ENCODE results near the gene ZNF761.
A peak's percentile ranks its signal among the peaks of the same experiment; 100 is the strongest.
"Not testable (repeated sequence)": the region's sequence is repeated elsewhere in the genome, so short reads cannot be mapped to it uniquely, and the experiment has no call there.

The ZNF761 gene

DNA sequence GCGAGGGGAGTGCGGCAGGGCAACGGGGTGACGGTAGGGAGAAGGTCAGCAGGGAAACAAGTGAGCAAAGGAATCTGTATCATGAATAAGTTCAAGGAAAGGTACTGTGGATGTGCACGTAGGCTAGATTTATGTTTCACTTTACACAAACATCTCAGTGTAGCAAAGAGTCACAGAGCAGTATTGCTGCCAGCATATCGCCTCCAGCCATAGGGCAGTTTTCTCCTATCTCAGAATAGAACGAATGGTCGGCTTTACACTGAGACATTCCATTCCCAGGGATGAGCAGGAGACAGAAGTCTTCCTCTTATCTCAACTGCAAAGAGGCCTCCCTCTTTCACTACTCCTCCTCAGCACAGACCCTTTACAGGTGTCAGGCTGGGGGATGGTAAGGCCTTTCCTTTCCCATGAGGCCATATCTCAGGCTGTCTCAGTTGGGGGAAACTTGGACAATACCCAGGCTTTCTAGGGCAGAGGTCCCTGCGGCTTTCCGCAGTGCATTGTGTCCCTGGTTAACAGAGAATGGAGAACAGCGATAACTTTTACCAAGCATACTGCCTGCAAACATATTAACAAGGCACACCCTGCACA is 28.4 kb downstream of the ZNF761 start:
- DNase-seq = not testable (repeated sequence)

GRCh38 chr19:53461866-53462265 is 30.1 kb downstream of the ZNF761 start:
- no peak for DNase-seq

- DNase-seq = peak; percentile 22
These were observed 31.1 kb downstream of the ZNF761 start for GRCh38 chr19:53462861-53463260.

DNA sequence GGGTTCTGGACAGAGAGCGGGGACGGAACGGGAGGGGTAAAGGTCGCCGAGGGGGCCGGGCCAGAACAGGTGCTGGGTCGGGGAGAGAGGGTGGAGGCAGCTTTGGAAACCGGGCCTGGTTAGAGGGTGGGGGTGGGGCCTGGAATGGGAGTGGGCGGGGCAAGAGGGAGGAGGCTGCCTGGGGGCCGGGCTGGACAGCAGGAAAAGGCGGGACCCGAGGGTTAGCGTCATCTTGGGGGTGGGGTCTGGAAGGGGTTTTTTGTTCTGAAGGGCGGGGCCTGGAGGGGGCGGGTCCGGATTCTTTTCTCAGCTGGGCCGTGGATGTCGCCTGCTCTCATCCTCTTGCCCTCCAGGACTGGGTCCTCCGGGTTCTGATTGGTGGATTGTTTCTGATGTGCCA is 31.5 kb downstream of the ZNF761 start:
- peak; percentile 64 for DNase-seq

DNA sequence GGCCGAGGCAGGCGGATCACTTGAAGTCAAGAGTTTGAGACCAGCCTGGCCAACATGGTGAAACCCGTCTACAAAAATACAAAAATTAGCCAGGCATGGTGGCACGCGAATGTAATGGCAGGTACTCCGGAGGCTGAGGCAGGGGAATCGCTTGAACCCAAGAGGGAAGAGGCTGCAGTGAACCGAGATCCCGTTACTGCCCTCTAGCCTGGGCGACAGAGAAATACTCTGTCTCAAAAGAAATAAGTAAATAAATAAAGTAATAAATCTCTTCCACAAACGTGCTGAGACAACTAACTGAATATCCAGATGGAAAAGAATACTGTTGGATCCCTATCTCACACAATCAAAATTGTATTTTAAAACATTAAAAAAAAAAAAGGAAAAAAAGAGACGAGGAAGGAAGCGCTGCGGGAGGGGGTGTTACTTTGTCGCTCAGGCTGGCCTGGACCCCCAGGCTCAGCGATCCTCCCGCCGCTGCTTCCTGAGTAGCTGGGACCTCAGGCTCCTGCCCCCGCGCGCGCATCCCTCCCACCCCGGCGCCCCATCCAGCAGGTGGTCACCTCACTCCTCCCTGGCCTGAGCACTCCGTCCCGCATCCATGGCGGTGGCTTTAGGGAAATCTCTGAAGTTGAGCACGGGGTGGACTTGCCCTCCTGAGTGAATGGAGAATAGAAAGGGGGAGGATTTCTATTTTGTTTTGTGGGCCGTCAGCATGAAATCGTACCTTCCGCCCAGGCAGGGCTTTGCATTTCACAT is 35.1 kb downstream of the ZNF761 start:
- no peak for DNase-seq

DNA sequence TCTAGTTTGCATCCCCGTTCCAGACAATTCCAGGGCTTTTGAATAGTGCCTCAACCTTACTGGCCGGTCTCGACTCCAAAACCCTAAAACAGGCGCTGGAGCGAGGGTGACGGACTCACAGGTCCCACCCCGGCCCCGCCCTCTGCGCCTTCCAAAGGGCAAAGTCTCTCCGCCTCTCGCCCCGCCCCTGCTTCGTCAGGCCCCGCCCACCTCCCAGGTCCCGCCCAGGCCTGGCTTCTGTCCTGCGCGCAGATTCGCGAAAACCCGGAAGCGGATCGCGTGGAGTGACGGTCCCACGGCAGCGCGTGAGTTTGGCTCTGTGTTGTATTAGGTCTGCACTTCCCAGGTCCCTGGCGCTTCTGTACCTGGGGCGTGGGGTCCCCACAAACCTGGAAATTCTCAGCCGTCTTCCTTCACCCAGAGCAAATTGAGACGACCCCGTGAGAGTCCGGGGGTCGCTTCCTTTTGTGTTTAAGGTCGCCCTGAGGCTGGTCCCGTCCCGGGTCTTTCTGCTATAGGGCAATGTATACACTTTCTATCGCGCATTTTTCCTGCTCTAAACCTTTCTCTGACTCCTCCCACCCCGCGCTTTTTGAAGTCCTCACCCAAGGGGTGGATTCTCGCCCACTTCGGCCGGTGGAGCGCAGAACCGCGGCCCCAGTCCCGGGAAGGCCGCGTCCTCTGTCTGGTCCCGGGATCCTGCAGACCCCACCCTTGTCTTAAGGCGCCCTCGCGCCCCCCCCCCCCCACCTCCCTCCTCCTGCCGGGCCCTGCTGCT is 35.9 kb downstream of the ZNF761 start, which contains the start of gene ZNF813:
ZNF813 (plus strand) TSS at position 249 of the 778 bp plus-strand sequence. CDS start 16,090 bp downstream, outside the sequence.
- DNase-seq = peak; percentile 94

GRCh38 chr19:53468628-53469027 is 36.8 kb downstream of the ZNF761 start:
- DNase-seq = not testable (repeated sequence)

GRCh38 chr19:53471916-53472315 is 40.1 kb downstream of the ZNF761 start:
- no peak for DNase-seq

DNA sequence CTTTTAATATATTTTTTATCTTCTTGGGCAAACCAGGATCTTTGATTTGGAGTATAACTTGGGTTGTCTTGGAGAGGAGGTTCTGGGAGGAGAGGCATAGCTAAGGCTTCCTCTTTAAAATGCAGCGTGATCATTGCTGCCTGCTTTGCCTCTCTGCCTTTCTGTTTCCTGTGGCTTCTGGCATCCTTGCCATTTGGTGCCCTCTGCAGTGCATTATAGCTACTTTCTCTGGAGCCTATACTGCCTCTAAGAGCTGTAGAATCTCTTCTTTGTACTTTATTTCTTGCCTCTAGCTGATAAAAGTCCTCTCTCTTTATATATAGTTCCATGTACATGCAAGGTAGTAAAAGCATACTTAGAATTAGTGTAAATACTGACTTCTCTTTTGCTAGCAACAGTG is 43.0 kb downstream of the ZNF761 start:
- not testable (repeated sequence) for DNase-seq

GRCh38 chr19:53475470-53475869 is 43.7 kb downstream of the ZNF761 start:
- DNase-seq = not testable (repeated sequence)

- DNase-seq = not testable (repeated sequence)
These were observed 52.0 kb downstream of the ZNF761 start for GRCh38 chr19:53483751-53484150.

- no peak for DNase-seq
These were observed 53.5 kb downstream of the ZNF761 start for GRCh38 chr19:53485046-53486004.

DNA sequence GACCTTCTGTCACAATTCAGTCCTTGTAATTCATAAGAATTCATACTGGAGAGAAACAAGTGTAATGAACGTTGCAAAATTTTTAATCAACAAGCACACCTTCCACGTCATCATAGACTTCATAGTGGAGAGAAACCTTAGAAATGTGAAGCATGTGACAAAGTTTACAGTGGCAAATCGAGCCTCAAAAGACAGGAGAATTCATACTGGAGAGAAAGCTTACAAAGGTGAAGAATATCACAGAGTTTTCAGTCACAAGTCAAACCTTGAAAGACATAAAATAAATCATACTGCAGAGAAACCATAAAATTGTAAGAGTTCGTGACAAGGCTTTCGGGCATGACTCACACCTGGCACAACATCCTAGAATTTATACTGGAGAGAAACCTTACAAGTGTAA is 60.4 kb downstream of the ZNF761 start:
- DNase-seq = no peak

DNA sequence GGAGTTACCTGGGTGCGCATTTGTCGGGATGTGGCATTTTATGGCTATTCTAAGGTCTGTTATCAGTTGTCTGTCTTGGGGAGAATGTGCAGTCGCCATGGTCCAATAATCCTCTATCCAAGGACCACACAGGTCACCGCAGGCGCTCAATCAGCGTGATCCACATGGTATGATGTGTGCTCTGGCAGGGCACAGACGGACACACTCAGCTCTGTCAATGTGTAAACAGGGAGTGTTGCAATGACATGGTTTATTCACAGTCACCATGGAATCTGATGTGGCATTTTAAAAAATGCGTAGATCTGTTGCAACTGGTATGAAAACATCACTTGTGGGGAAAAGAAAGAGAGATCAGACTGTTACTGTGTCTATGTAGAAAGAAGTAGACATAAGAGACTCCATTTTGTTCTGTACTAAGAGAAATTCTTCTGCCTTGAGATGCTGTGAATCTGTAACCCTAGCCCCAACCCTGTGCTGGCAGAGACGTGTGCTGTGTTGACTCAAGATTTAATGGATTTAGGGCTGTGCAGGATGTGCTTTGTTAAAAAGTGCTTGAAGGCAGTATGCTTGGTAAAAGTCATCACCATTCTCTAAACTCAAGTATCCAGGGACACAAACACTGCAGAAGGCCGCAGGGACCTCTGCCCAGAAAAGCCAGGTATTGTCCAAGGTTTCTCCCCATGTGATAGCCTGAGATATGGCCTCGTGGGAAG is 65.7 kb downstream of the ZNF761 start:
- DNase-seq = not testable (repeated sequence)

DNA sequence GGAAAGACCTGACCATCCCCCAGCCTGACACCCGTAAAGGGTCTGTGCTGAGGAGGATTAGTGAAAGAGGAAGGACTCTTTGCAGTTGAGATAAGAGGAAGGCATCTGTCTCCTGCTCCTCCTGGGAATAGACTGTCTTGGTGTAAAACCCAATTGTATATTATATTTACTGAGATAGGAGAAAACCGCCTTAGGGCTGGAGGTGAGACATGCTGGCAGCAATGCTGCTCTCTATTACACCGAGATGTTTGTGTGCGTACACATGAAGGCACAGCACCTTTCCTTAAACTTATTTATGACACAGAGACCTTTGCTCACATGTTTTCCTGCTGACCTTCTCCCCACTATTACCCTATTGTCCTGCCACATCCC is 66.2 kb downstream of the ZNF761 start:
- DNase-seq = not testable (repeated sequence)

DNA sequence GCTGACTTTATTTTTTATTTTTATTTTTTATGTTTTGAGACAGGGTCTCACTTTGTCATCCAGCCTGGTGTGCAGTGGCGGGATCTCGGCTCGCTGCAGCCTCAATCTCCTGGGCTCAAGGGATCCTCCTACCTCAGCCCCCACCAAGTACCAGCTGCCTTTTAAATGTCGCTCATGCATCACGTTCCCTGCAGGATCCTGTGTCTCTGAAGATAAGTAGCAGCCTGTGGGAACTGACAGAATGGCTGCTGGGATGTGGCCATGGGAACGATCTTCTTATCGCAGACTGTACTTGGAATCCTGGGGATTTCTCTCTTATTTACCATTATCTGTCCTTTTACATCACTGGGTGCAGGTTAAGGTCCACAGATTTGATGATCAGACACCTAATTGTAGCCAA is 71.4 kb downstream of the ZNF761 start:
- not testable (repeated sequence) for DNase-seq

DNA sequence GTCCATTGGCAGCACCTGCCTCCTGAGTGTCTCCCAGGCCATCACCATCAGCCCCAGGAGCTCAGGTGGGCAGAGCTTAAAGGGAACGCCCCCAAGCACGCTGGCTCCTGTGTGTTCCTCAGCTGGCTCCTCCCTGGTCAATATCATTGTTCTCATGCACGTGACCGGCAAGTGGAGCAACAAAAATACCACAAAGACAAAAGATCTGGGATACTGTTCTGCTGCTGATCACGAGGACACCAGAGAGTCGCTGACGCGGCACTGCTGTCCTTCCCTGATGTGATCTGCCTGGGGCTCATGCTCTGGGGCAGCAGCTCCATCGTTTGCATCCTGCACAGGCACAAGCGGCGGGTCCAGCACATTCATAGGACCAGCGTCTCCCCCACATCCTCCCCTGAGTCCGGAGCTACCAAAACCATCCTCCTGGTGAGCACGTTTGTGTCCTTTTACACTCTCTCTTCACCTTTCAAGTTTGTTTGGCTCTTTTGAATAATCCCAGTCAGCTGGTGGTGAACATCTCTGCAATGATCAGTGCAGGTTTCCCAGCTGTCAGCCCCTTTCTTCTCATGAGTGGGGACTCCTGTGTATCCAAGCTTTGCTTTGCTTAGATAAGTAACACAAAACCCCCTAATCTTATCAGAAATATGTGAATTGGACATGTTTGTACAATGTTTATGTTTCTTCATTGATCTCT is 72.0 kb downstream of the ZNF761 start:
- not testable (repeated sequence) for DNase-seq

- peak; percentile 38 for DNase-seq
These were observed 72.5 kb downstream of the ZNF761 start for GRCh38 chr19:53504365-53504703.

- DNase-seq = no peak
These were observed 73.1 kb downstream of the ZNF761 start for GRCh38 chr19:53504885-53505284.

DNA sequence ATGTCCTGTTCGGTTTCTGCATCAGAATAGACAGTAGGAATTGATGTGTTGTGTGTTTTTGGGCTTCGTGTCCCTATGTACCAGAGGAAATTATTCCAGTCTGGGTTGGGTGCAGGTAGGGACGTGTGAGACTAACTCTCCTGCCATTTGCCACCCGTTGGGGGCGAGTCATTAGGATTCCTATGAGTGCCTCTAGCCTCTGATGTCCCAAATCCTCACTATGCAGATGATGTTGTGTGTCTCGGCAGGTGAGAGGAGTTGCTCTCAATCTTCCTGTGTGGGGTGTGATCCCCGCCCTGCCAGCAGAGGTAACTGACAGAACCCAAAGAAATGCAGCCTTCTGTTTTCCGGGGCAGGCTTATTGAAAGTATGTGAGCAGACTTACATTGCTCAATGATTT is 74.9 kb downstream of the ZNF761 start:
- no peak for DNase-seq

Measured in right hindlimb (tissue), 1 donor.